Astrocyte (in vitro differentiated cells and primary cell): Measurements from ENCODE around the gene UMOD.

Source experiments
- CTCF ChIP-seq: IDR thresholded peaks from 2 replicates; pipeline ENCODE4 v1.5.1; 2011; ENCODE audit warnings: low read depth, mild to moderate bottlenecking, inconsistent platforms, low read length, moderate library complexity; ENCODE audit not compliant: insufficient read depth
- EZH2 ChIP-seq: IDR thresholded peaks from 2 replicates; pipeline ENCODE4 v1.6.1; 2012; ENCODE audit warnings: mild to moderate bottlenecking, low read length, inconsistent platforms; ENCODE audit not compliant: insufficient read depth

DNA sequence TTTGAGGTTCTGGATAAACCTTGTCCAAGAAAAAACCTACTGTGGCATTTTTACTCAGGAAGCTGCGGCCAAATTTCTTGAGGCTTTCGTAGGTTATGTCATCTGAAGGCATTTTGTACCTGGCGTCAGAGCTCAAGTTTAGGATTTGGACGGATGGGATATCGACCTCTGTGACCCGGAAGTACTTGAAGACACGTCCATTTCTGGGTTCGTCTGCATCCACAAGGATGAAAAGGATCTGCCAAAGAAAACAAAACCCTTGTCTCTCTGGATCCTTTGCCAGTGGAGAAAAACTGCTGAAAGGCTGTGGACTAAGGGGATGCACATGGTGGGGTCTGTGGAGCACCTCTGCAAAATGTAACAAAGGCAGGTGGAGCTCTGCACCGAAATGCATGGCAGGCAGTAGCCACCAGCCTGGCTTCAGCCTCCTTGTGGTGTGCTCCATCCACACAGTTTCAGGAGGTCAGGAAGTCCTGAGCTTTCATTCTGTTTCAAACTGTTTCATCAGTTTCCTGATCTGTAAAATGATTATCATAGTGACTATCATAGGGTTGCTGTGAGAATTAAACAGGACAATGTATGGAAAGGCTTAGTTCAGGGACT is 17.0 kb upstream of the UMOD start:
- TF ChIP-seq CTCF, result no peak
- no peak for TF ChIP-seq EZH2
